ENCODE results near the gene TBC1D9.

DNA sequence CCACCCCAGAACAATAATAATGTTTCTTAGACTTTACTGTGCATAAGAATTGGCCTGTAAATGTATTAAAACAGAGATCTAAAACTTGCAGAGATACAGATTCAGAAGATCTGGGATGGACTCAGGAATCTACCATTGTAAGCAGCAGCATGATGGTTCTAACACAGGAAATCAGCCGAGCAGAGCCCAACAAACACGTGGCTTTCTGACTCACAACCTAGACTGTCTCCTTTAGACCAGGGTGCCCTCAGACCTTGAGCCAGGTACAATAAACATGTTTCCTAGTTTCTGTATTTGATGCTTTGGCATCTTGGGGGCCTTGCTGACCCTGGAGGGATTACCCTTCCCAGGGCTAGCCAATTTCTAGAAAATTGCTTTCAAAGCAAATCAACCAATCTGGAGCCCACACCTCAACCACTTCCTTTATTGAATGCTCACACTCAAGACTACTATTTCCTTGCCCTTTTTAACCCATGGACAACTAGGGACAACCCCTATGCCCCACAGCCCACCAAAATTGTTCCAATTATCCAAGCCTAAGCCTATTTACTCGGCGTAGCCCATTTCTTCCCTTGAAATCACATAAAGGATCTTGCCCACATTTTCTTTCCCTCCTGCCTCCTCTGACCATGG is 80.5 kb downstream of the TBC1D9 start:
- TF ChIP-seq EZH2 (optimal IDR thresholded peaks at IDR 0.05; ENCODE audit: low read depth, low read length) (no peak), EZH2phosphoT487 (IDR thresholded peaks at IDR 0.05; ENCODE audit: low read length) (no peak)
- TF ChIP-seq, protein P1, sequence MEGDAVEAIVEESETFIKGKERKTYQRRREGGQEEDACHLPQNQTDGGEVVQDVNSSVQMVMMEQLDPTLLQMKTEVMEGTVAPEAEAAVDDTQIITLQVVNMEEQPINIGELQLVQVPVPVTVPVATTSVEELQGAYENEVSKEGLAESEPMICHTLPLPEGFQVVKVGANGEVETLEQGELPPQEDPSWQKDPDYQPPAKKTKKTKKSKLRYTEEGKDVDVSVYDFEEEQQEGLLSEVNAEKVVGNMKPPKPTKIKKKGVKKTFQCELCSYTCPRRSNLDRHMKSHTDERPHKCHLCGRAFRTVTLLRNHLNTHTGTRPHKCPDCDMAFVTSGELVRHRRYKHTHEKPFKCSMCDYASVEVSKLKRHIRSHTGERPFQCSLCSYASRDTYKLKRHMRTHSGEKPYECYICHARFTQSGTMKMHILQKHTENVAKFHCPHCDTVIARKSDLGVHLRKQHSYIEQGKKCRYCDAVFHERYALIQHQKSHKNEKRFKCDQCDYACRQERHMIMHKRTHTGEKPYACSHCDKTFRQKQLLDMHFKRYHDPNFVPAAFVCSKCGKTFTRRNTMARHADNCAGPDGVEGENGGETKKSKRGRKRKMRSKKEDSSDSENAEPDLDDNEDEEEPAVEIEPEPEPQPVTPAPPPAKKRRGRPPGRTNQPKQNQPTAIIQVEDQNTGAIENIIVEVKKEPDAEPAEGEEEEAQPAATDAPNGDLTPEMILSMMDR (IDR thresholded peaks at IDR 0.05; ENCODE audit: low read length) = no peak

Data from MM.1S (cell line).